Measurements from ENCODE around the gene TMEM229B.

DNA sequence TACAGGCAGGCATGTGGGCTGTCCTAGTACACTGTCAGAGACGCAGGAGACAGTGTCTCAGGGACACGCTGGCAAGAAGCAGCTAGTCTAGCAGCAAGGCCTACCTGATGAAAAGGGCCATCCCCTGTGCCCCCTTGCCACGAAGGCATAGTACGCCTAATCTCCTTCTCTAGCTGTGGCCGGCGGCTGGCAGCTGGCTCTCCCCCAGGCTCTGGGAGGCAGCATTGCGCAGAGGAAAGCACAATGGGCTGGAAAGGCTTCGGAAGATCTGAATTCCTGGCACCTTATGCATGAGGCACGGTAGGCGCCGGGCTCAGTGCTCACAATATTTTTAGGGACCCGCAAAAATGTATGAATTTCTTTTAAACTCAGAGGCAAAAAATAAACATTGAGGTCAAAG, 28.6 kb upstream of the TMEM229B start:
- no peak for TF ChIP-seq EZH2 (IDR thresholded peaks at IDR 0.05; ENCODE audit: low read length, missing control alignments)
- TF ChIP-seq, protein P1, sequence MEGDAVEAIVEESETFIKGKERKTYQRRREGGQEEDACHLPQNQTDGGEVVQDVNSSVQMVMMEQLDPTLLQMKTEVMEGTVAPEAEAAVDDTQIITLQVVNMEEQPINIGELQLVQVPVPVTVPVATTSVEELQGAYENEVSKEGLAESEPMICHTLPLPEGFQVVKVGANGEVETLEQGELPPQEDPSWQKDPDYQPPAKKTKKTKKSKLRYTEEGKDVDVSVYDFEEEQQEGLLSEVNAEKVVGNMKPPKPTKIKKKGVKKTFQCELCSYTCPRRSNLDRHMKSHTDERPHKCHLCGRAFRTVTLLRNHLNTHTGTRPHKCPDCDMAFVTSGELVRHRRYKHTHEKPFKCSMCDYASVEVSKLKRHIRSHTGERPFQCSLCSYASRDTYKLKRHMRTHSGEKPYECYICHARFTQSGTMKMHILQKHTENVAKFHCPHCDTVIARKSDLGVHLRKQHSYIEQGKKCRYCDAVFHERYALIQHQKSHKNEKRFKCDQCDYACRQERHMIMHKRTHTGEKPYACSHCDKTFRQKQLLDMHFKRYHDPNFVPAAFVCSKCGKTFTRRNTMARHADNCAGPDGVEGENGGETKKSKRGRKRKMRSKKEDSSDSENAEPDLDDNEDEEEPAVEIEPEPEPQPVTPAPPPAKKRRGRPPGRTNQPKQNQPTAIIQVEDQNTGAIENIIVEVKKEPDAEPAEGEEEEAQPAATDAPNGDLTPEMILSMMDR (conservative IDR thresholded peaks at IDR 0.05 in 1 of 2, IDR thresholded peaks at IDR 0.05 in 1 of 2; ENCODE audit: low read depth in 1 of 2, low read length in 2 of 2) = no peak

Data from fibroblast of lung (primary cell).